Middle frontal gyrus (tissue), 1 donor: Measurements from ENCODE around the gene LYSMD1.
A peak's percentile ranks its signal among the peaks of the same experiment; 100 is the strongest.

Source experiments
- DNase-seq: peaks from one replicate; pipeline ENCODE4 v3.0.0-alpha.2; 2015; ENCODE audit warnings: low spot score; ENCODE audit errors: extremely low spot score

The LYSMD1 gene

GRCh38 chr1:151175863-151176262 lies 10.2 kb upstream of the LYSMD1 start, which contains the start of gene TMOD4:
Gene TMOD4 (minus strand): TSS chr1:151175981. CDS start chr1:151174875, 1,106 bp downstream.
- DNase-seq = no peak

- peak; percentile 33 for DNase-seq
Observed at GRCh38 chr1:151175041-151175741, 9.5 kb upstream of the LYSMD1 start.

GRCh38 chr1:151171190-151171589 lies 5.5 kb upstream of the LYSMD1 start:
- DNase-seq = no peak

- no peak for DNase-seq
Observed at GRCh38 chr1:151167116-151167515, 1.4 kb upstream of the LYSMD1 start.

GRCh38 chr1:151166505-151166956 lies 829 bp upstream of the LYSMD1 start:
- DNase-seq = no peak

- DNase-seq = no peak
Observed at GRCh38 chr1:151165281-151165737, 393 bp downstream of the LYSMD1 start.

GRCh38 chr1:151164732-151165280 lies 896 bp downstream of the LYSMD1 start:
- no peak for DNase-seq

GRCh38 chr1:151159373-151159772 lies 6.3 kb downstream of the LYSMD1 start:
- no peak for DNase-seq

GRCh38 chr1:151158751-151159251 lies 6.9 kb downstream of the LYSMD1 start:
- DNase-seq = no peak

- DNase-seq = no peak
Observed at GRCh38 chr1:151158326-151158725, 7.4 kb downstream of the LYSMD1 start.

GRCh38 chr1:151157067-151157531 lies 8.6 kb downstream of the LYSMD1 start:
- no peak for DNase-seq

- no peak for DNase-seq
Observed at GRCh38 chr1:151156515-151156819, 9.2 kb downstream of the LYSMD1 start, which contains the start of gene TNFAIP8L2. Gene TNFAIP8L2 (plus strand): TSS chr1:151156649. CDS start chr1:151158698, 2,049 bp downstream.

- DNase-seq = no peak
Observed at GRCh38 chr1:151147665-151148064, 18.0 kb downstream of the LYSMD1 start.

GRCh38 chr1:151147132-151147503 lies 18.6 kb downstream of the LYSMD1 start:
- DNase-seq = no peak

GRCh38 chr1:151146412-151147131 lies 19.1 kb downstream of the LYSMD1 start, which contains the start of gene SEMA6C:
Gene SEMA6C (minus strand): TSS chr1:151146631. CDS start chr1:151142621, 4,010 bp downstream.
- DNase-seq = peak; percentile 89

GRCh38 chr1:151146072-151146411 lies 19.7 kb downstream of the LYSMD1 start:
- DNase-seq = no peak

GRCh38 chr1:151145304-151146071 lies 20.2 kb downstream of the LYSMD1 start:
- no peak for DNase-seq

- DNase-seq = no peak
Observed at GRCh38 chr1:151144474-151145303, 21.0 kb downstream of the LYSMD1 start.

- DNase-seq = no peak
Observed at GRCh38 chr1:151143986-151144385, 21.7 kb downstream of the LYSMD1 start.

- no peak for DNase-seq
Observed at GRCh38 chr1:151143057-151143435, 22.7 kb downstream of the LYSMD1 start.
